Lower leg skin (tissue), 4 donors: ENCODE data around the gene CACNA1G. TPM values are rescaled to one million over a fixed set of nuclear protein-coding genes. Genes with fewer than 3 reads are reported as not detected.

ENCODE experiments used
- DNase-seq, 2 donors: peaks; one replicate each; pipeline ENCODE4 v3.0.0-alpha.2; 2019; ENCODE audit warnings: low spot score in 2 of 2
- H3K4me3 ChIP-seq: fragments of 200-600 bp; sonication (generic); 2 replicates; pipeline ENCODE4 v1.5.1; 2017; ENCODE audit warnings: mild to moderate bottlenecking, low read depth; ENCODE audit not compliant: poor library complexity, severe bottlenecking
- CTCF ChIP-seq, 3 donors: fragments of 450-650 bp; IDR thresholded peaks; one replicate each; pipeline ENCODE4 v1.5.1; 2016; ENCODE audit warnings: antibody characterized with exemption in 3 of 3, mild to moderate bottlenecking in 3 of 3, moderate library complexity in 2 of 3
- POLR2A ChIP-seq, 2 donors: fragments of 450-650 bp; IDR thresholded peaks; one replicate each; pipeline ENCODE4 v1.6.1; 2016 to 2017; ENCODE audit warnings: antibody characterized with exemption in 2 of 2, mild to moderate bottlenecking in 1 of 2, moderate library complexity in 1 of 2
- WGBS, 2 donors: methylation state at CpG; one replicate each; pipeline ENCODE4 v1.1.5; 2018; 5-methylcytosine and 5-hydroxymethylcytosine counted together
- intact Hi-C: fragments of 100-400 bp; cut with DNase I; formaldehyde crosslinking; loops from one replicate; pipeline ENCODE4 v1.15.0; 2023; ENCODE audit warnings: low total_unique reads
- total RNA-seq, 4 donors: library from RNA; depleted of rRNA; stranded (reverse); fragments of >200 nt; gene quantifications; one replicate each; pipeline ENCODE4 v1.1.0, GENCODE V29; 2016

Gene CACNA1G
- 1 to 10 TPM; 1.3 to 3.1 (median 1.8) TPM for total RNA-seq

DNA sequence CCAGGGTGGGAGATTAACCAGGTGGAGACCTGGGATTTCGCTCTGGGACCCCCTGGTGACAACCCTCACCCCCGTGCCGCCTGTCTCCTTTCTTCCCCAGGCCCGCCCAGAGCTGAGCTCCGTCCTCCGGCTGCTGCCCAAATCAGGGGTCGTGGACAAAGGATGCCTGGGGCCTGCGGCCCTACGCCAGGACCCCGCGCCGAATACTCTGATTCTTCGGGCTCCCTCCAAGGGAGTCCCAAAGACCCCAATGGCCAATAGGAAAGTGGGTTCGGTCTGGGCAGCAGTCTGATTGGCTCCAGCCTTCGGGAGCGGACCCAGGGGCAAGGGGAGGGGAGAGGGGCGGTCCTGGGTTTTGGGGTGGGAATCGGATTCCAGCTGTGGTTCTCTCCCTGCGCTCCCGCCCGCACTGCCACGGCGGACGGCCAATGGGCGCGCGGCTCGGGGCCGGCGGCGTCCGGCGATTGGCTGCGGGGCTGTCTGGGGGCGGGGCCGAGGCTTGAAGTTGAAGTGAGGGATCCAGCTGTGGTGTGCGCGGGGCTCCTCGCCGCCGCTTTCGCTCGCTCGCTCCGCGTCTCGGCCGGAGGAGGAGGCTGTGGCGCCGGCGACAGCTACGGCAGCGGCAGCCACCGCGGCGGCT is at the start of gene CACNA1G:
Gene CACNA1G (plus strand): TSS at position 531 of the 640 bp plus-strand sequence. CDS start 745 bp downstream, outside the sequence.
- no peak for TF ChIP-seq CTCF (IDR thresholded peaks at IDR 0.05)
- no peak for TF ChIP-seq POLR2A (IDR thresholded peaks at IDR 0.05)
- intact Hi-C loops, result no loop called here
- H3K4me3 ChIP-seq, result peak within 1 kb of the TSS; percentile 21
- 1 to 2% methylated on average over 29 to 36 of the region's 56 CpGs for WGBS, 2 donors
- DNase-seq, result peak; percentile 90 to 98

GRCh38 chr17:50511058-50511457 is 49.5 kb upstream of the CACNA1G start:
- 24 to 30% methylated on average over 3 of the region's 3 CpGs for WGBS, 2 donors
- H3K4me3 ChIP-seq, result no peak overlapping the region
- intact Hi-C loops, result no loop called here
- TF ChIP-seq POLR2A (IDR thresholded peaks at IDR 0.05) (no peak), CTCF (IDR thresholded peaks at IDR 0.05) (no peak)
- no peak for DNase-seq

DNA sequence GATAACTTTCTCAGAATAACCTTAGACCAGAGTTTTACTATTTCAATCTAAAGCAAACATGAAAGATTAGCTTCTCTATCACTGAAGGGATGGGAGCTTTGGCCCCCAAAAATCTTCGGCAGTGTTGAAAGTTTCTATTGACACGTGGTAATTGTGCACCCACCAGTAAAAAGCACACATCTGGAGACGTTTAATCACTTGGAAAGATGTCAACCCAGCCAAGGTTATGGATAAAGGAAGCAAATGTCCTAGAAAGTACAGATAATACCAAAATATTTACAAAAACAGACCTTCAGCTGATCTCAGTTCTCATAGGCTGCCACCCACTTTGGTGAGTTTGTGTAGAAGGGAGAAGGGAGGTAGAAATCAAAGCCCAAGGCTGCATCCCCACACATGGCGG is 47.0 kb upstream of the CACNA1G start:
- WGBS, 2 donors, result 64 to 75% methylated on average over 4 of the region's 4 CpGs
- no peak for DNase-seq
- intact Hi-C loops, result no loop called here
- no peak overlapping the region for H3K4me3 ChIP-seq
- TF ChIP-seq CTCF (IDR thresholded peaks at IDR 0.05) (no peak), POLR2A (IDR thresholded peaks at IDR 0.05) (no peak)

DNA sequence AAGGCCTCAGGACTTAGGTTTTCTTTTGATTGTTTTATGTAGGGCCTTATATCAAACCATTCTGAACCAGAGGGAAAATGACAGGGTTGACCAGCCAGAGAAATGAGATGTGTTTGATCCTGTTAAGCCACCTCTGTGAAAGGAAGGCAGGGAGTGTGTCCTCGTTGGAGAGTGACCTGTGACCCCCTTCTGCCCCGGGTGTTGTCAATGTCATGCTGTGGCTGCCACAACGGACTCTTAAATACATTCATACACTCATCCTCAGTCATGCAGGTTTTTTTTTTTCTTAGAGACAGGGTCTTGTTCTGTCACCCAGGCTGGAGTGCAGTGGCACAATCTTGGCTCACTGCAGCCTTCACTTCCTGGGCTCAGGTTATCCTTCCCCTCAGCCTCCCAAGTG is 46.1 kb upstream of the CACNA1G start:
- TF ChIP-seq POLR2A (IDR thresholded peaks at IDR 0.05) (no peak), CTCF (IDR thresholded peaks at IDR 0.05) (no peak)
- 83 to 86% methylated on average over 3 of the region's 3 CpGs for WGBS, 2 donors
- no peak for DNase-seq
- H3K4me3 ChIP-seq, result no peak overlapping the region
- intact Hi-C loops, result no loop called here

DNA sequence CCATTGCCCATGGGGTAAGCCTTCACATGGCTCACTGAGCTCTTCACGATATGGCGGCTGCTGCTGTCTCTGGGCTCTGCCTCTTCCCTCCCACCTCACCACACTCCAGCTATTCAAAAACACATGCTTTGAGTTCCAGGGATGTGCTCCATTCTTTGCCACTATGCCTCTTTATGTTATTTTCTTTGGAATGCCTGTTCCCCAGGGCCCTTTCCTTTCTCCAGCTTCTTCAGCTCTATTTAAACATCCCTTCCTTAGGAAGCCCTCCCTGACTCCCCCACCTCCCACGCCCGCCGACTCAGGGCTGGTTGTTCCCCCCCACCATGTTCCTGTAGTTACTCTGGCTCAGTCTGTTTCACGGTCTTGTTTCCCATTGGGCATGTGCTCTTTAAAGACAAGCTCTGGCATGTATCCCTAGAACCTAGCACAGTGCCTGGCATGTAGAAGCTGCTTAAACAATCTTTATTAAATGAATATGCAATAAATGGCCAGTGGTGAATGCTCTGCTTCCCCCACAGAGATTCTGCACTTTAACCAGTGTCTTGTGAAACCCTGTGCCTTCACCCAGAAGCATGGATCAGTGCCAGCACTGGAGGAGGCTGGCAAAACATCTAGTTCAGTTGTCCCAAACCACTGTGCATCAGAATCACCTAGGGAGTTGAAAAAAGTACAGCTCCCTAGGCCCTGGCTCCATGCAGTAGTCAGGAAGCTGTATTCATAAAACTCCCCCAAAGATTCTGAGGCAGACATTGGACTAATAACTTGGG is 45.4 kb upstream of the CACNA1G start:
- H3K4me3 ChIP-seq, result no peak overlapping the region
- intact Hi-C loops, result no loop called here
- no peak for DNase-seq
- WGBS, 2 donors, result 56 to 60% methylated on average over 6 of the region's 6 CpGs
- no peak for TF ChIP-seq CTCF (IDR thresholded peaks at IDR 0.05)
- TF ChIP-seq POLR2A (IDR thresholded peaks at IDR 0.05), result no peak
